Mesothelial cell of epicardium (in vitro differentiated cells): ENCODE results near the gene INO80. TPM values are rescaled to one million over a fixed set of nuclear protein-coding genes. Genes with fewer than 3 reads are reported as not detected.

Experiments
- DNase-seq, 2 experiments: peaks; one replicate each; pipeline ENCODE4 v3.0.0; 2021; ENCODE audit warnings: low spot score in 2 of 2; ENCODE audit not compliant: unreplicated experiment in 2 of 2
- H3K27ac Mint-ChIP-seq: 2 replicates; pipeline ENCODE4 v1.8.0; 2021; ENCODE audit warnings: mixed read lengths
- H3K27me3 Mint-ChIP-seq: 2 replicates; pipeline ENCODE4 v1.8.0; 2021; ENCODE audit warnings: low read depth, mixed read lengths
- H3K36me3 Mint-ChIP-seq: 2 replicates; pipeline ENCODE4 v1.8.0; 2021; ENCODE audit warnings: mixed read lengths
- H3K4me1 Mint-ChIP-seq: 2 replicates; pipeline ENCODE4 v1.8.0; 2021; ENCODE audit warnings: mixed read lengths
- H3K4me3 Mint-ChIP-seq: 2 replicates; pipeline ENCODE4 v1.8.0; 2021; ENCODE audit warnings: mild to moderate bottlenecking, moderate library complexity, mixed read lengths
- H3K9me3 Mint-ChIP-seq: 2 replicates; pipeline ENCODE4 v1.8.0; 2021; ENCODE audit warnings: mixed read lengths
- total RNA-seq: library from RNA; stranded (reverse); gene quantifications from 3 replicates; pipeline ENCODE4 v1.2.1, GENCODE V29; 2021
- TF ChIP-seq, protein P1 (sequence below): fragments of 200-600 bp; sonication (generic); IDR thresholded peaks from one replicate; pipeline ENCODE4 v1.5.0; 2021; ENCODE audit warnings: antibody characterized with exemption; ENCODE audit not compliant: unreplicated experiment

Gene INO80
- total RNA-seq, 1 donor from 2014 or later: 23.7 TPM

DNA sequence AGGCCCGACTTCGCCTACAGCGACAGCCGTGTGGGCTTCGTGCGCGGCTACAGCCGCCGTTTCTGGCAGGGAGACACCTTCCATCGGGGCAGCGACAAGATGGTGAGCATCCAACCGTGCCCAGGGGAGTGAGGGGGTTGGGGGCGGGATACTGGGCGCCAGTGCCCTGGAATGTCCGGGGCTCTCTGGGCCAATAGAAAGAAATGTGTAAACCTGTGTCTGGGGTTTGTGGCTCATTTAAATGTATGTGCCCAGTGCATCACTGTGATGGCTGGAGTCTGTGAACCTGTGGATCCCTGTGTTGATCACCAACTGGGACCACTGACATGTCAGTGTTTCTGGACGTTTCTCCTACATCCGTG, 162.4 kb downstream of the INO80 start:
- H3K4me1 Mint-ChIP-seq: peaks cover 8% of the 10 kb centered on the region
- H3K36me3 Mint-ChIP-seq: peaks cover 2% of the 10 kb centered on the region
- no peak overlapping the region for H3K27ac Mint-ChIP-seq
- TF ChIP-seq, protein P1, sequence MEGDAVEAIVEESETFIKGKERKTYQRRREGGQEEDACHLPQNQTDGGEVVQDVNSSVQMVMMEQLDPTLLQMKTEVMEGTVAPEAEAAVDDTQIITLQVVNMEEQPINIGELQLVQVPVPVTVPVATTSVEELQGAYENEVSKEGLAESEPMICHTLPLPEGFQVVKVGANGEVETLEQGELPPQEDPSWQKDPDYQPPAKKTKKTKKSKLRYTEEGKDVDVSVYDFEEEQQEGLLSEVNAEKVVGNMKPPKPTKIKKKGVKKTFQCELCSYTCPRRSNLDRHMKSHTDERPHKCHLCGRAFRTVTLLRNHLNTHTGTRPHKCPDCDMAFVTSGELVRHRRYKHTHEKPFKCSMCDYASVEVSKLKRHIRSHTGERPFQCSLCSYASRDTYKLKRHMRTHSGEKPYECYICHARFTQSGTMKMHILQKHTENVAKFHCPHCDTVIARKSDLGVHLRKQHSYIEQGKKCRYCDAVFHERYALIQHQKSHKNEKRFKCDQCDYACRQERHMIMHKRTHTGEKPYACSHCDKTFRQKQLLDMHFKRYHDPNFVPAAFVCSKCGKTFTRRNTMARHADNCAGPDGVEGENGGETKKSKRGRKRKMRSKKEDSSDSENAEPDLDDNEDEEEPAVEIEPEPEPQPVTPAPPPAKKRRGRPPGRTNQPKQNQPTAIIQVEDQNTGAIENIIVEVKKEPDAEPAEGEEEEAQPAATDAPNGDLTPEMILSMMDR: no peak
- H3K27me3 Mint-ChIP-seq: peaks cover 14% of the 10 kb centered on the region
- peak overlapping the region; percentile 83 for H3K4me3 Mint-ChIP-seq
- no peak for DNase-seq
- no peaks in the 10 kb centered on the region for H3K9me3 Mint-ChIP-seq

DNA sequence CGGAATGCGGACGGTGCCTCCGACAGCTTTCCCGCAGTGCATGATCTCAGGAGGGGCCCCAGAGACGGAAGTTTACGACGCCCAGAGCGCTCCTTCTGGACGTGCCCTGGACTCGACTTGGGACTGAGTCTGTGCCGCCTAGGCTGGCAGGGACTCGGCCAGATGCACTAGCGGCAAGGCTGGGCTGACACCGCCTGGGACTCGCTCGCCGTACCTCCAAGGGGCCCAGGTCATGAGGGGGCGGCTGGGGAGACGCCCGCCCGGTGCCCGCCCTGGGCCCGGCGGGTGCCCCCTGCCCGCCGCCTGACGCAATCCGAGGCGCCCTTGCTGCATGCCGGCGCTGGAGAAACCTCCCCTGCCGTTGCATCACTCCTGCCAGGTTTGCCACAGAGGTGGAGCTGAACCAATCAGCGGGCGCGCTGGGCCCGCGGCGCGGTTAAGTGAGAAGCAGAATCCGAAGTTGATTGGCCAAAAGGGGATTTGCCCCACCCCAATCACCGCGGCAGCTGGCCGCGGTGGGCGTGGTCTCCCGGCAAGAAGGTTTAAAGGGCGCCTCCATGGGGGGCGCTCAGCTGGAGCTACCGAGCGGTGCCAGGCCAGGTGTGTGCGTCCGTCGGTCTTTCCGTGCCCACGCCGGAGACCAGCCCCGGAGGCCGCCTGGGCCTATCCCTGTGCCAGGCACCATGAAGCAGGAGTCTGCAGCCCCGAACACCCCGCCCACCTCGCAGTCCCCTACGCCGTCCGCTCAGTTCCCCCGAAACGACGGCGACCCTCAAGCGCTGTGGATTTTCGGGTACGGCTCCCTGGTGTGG, 163.0 kb downstream of the INO80 start, which contains the start of gene CHAC1:
Gene CHAC1 (plus strand): TSS at position 571 of the 812 bp plus-strand sequence. CDS start 113 bp downstream, at position 684.
- Mint-ChIP-seq H3K36me3 (peaks cover 2% of the 10 kb centered on the region), H3K27ac (peak within 1 kb of the TSS; percentile 82), H3K4me1 (peaks cover 8% of the 10 kb centered on the region), H3K4me3 (peak within 1 kb of the TSS; percentile 83), H3K9me3 (no peaks in the 10 kb centered on the region), H3K27me3 (peaks cover 14% of the 10 kb centered on the region)
- TF ChIP-seq, protein P1: no peak
- DNase-seq: peak; percentile 79 to 87

DNA sequence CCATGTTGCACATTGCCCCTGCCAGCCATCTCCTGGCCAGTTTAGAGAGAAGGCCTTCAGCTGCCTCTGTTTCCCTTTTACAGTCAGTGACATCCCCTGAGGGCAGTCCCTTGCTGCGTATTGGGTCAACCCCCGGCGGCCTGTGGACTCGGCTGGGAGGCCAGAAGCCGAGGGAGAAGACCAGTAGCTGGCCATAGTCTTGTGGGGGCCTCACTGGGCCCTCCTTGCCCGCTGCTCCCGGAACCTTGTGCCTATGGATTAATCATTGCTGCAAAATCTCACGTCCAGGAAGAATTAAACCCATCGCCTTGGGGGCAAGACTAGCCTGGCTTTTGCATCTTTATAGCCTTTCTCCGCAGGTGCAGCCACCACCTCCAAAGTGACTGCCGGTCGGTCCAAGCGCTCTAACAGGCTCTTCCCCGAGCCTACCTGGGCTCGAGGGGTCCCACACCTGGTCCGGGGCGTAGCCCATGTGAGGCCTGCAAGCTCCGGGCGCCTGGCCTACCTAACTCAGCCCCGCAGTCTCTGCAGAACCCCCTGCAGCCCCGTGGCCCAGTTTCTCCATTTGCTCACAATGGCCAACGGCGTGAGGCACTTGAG, 163.7 kb downstream of the INO80 start:
- H3K4me3 Mint-ChIP-seq: peak overlapping the region; percentile 83
- H3K27ac Mint-ChIP-seq: peak overlapping the region; percentile 82
- H3K36me3 Mint-ChIP-seq: peaks cover 2% of the 10 kb centered on the region
- peaks cover 14% of the 10 kb centered on the region for H3K27me3 Mint-ChIP-seq
- no peak for DNase-seq
- TF ChIP-seq, protein P1: no peak
- peaks cover 8% of the 10 kb centered on the region for H3K4me1 Mint-ChIP-seq
- H3K9me3 Mint-ChIP-seq: no peaks in the 10 kb centered on the region

DNA sequence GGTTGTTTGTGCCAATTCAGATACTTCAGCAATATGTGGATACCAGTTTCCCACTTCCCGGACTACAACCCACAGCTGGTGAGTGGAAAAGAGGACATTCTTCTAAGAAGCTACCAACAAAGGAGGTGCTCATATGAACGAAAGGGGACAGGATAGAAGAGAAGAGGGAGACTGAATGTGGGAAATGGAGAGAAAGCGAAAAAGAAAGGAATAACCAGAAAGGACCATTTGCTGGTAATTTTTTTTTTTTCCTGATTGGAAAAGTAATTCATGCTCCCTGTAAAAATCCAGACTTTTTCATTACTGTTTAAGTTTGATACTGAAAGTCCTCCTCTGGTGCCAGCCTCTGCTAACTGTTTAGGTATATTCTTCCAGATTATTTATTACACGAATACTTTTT, 164.3 kb downstream of the INO80 start:
- TF ChIP-seq, protein P1: no peak

GRCh38 chr15:40949756-40950207, 166.3 kb downstream of the INO80 start:
- no peak for DNase-seq
- no peaks in the 10 kb centered on the region for H3K36me3 Mint-ChIP-seq
- TF ChIP-seq, protein P1: no peak
- H3K27me3 Mint-ChIP-seq: peaks cover 19% of the 10 kb centered on the region
- no peak overlapping the region for H3K27ac Mint-ChIP-seq
- no peak overlapping the region for H3K4me3 Mint-ChIP-seq
- H3K4me1 Mint-ChIP-seq: peaks cover 8% of the 10 kb centered on the region
- no peaks in the 10 kb centered on the region for H3K9me3 Mint-ChIP-seq

More for the DNA sequence above, 164.3 kb downstream of the INO80 start:
- DNase-seq: no peak
- peaks cover 2% of the 10 kb centered on the region for H3K36me3 Mint-ChIP-seq
- H3K27ac Mint-ChIP-seq: no peak overlapping the region
- peak overlapping the region; percentile 48 for H3K4me3 Mint-ChIP-seq
- H3K9me3 Mint-ChIP-seq: no peaks in the 10 kb centered on the region
- peaks cover 14% of the 10 kb centered on the region for H3K27me3 Mint-ChIP-seq
- H3K4me1 Mint-ChIP-seq: peaks cover 8% of the 10 kb centered on the region
